Brain microvascular endothelial cell (primary cell): ENCODE results near the gene CSNK1G2.

Source experiments
- DNase-seq: peaks from one replicate; pipeline ENCODE4 v3.0.0-alpha.2; 2020
- H3K27ac ChIP-seq: fragments of 250-450 bp; sonication (Bioruptor Pico); 2 replicates; pipeline ENCODE4 v1.5.1; 2020; ENCODE audit warnings: mild to moderate bottlenecking, moderate library complexity
- H3K27me3 ChIP-seq: fragments of 250-450 bp; sonication (Bioruptor Pico); replicated peaks from 2 replicates; pipeline ENCODE4 v1.5.1; 2020; ENCODE audit warnings: mild to moderate bottlenecking
- H3K36me3 ChIP-seq: fragments of 250-450 bp; sonication (Bioruptor Pico); replicated peaks from 2 replicates; pipeline ENCODE4 v1.5.1; 2020; ENCODE audit warnings: mild to moderate bottlenecking
- H3K4me3 ChIP-seq: 2 replicates; pipeline ENCODE4 v1.5.1; 2011; ENCODE audit warnings: low read depth, mild to moderate bottlenecking, control low read depth, low read length, moderate library complexity
- in situ Hi-C: cut with HindIII; loops from 2 replicates; pipeline ENCODE4 v1.10.0; 2017; ENCODE audit warnings: low sequenced_read_pairs, low pct_ligation_motif_present
- TF ChIP-seq, protein P1 (sequence below): IDR thresholded peaks from 2 replicates; pipeline ENCODE4 v1.5.1; 2011; ENCODE audit warnings: low read depth, mild to moderate bottlenecking, moderate library complexity, low read length, control low read depth, inconsistent platforms; ENCODE audit errors: missing control alignments

The CSNK1G2 gene

DNA sequence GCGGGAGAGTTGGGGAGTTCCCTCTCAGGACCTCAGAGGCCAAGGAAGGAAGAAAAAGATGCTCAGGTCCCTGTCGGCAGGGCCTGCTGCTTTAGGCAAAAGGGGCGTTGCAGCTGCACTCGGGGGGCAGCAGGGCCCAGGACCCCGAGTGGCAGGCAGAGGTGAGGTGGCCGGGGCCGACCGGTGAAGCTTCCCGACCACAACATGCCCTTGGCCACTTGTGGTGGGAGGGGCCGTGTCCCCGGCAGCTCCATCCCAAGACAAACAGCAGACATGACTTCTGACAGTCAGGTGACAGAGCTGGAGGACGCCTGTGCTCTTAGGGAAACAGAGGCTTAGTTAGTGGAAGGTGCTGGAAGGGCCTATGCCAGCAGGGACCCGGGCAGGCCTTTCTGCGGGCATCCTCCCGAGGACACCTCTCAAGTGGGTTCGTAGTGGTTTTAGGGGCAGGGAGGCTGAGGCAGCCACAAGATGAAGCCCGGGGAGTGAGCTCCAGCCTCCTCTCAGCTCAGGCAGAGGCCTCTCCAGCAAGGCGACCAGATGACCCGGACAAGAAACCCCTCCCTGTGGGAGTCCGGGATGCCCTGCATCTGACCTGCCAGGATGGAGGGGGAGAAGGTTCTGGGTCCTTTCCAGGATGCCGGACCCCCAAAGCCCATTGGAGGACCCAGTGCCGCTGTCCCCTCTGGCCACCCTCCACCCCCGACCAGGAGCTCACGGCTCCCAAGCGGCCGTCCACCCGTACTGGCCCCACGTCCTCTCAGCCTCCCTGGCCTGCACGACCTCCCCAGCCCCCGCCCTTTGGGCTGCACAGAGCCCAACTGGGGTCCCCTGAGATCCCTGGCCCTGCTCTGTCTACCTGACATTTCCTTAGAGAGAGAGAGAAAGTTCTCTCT, 50.3 kb downstream of the CSNK1G2 start:
- TF ChIP-seq, protein P1, sequence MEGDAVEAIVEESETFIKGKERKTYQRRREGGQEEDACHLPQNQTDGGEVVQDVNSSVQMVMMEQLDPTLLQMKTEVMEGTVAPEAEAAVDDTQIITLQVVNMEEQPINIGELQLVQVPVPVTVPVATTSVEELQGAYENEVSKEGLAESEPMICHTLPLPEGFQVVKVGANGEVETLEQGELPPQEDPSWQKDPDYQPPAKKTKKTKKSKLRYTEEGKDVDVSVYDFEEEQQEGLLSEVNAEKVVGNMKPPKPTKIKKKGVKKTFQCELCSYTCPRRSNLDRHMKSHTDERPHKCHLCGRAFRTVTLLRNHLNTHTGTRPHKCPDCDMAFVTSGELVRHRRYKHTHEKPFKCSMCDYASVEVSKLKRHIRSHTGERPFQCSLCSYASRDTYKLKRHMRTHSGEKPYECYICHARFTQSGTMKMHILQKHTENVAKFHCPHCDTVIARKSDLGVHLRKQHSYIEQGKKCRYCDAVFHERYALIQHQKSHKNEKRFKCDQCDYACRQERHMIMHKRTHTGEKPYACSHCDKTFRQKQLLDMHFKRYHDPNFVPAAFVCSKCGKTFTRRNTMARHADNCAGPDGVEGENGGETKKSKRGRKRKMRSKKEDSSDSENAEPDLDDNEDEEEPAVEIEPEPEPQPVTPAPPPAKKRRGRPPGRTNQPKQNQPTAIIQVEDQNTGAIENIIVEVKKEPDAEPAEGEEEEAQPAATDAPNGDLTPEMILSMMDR, result no peak
- Histone ChIP-seq H3K36me3 (peaks cover 48% of the 10 kb centered on the region), H3K4me3 (no peak overlapping the region), H3K27me3 (no peaks in the 10 kb centered on the region), H3K27ac (no peak overlapping the region)
- DNase-seq, result no peak
- in situ Hi-C loops, result loop anchor here (5.0 kb wide), 1 partner anchor 54 kb away; no protein-coding TSS in a partner anchor

DNA sequence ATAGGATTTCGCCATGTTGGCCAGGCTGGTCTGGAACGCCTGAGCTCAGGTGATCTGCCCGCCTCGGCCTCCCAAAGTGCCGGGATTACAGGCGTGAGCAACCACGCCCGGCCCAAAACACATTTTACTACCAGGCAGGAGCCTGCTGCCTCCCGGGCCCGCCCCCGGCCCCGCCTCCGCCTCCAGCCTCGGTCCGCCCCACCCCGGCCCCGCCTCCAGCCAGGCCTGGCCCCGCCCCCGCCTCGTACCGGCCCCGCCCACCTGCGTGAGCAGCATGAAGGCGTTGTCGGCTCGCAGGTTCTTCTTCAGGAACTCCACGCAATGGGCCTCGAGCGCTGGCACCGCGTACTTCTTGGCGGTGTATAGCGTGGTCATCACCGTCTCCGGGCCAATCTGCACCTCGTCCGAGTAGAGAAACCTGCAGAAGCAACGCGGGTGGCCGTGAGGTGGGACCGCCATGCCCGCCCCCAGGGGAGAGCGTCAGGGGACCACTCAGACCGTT, 51.8 kb downstream of the CSNK1G2 start:
- TF ChIP-seq, protein P1, result no peak
- Histone ChIP-seq H3K36me3 (peaks cover 37% of the 10 kb centered on the region), H3K27ac (no peak overlapping the region), H3K4me3 (no peak overlapping the region), H3K27me3 (no peaks in the 10 kb centered on the region)
- no peak for DNase-seq
- in situ Hi-C loops, result loop anchor here (5.0 kb wide), 1 partner anchor 56 kb away; no protein-coding TSS in a partner anchor

DNA sequence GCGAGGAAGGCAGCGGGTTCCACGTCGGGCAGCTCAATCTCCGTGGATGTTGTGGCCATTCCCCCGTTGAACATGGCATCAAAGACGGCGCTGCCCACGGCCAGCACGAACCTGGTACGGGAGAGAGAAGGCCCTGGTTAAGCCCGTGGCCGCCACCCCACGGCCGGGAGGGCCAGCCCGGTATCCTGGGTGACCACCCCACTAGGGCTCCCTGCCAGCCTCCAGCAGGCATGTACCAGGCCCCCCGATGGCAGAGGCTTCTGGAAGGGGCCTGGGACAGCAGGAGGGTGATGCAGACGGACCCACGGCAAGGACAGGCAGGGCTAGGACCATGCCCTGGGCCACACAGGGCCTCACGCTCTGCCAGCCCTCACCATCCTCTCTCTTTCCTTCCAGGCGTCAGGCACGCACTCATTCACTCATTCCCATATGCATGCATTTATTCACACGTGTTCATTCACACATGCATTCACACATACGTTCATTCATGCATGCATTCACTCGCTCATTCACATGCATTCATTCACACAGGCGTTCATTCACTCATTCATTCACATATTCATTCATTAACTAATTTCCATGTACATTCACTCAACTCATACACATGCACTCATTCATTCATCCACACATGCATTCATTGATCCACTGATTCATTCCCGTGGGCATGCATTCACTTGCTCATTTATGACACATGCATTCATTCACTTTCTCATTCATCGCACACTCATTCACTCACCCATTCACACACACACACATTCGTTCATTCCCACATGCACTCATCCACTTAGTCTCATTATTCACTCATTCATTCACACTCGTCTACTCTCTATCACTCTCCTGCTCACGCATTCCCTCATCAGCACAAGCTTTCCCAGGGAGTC, 56.6 kb downstream of the CSNK1G2 start:
- Histone ChIP-seq H3K36me3 (peaks cover 19% of the 10 kb centered on the region), H3K27ac (no peak overlapping the region), H3K4me3 (no peak overlapping the region), H3K27me3 (no peaks in the 10 kb centered on the region)
- TF ChIP-seq, protein P1, result no peak
- DNase-seq, result no peak
- in situ Hi-C loops, result no loop called here

DNA sequence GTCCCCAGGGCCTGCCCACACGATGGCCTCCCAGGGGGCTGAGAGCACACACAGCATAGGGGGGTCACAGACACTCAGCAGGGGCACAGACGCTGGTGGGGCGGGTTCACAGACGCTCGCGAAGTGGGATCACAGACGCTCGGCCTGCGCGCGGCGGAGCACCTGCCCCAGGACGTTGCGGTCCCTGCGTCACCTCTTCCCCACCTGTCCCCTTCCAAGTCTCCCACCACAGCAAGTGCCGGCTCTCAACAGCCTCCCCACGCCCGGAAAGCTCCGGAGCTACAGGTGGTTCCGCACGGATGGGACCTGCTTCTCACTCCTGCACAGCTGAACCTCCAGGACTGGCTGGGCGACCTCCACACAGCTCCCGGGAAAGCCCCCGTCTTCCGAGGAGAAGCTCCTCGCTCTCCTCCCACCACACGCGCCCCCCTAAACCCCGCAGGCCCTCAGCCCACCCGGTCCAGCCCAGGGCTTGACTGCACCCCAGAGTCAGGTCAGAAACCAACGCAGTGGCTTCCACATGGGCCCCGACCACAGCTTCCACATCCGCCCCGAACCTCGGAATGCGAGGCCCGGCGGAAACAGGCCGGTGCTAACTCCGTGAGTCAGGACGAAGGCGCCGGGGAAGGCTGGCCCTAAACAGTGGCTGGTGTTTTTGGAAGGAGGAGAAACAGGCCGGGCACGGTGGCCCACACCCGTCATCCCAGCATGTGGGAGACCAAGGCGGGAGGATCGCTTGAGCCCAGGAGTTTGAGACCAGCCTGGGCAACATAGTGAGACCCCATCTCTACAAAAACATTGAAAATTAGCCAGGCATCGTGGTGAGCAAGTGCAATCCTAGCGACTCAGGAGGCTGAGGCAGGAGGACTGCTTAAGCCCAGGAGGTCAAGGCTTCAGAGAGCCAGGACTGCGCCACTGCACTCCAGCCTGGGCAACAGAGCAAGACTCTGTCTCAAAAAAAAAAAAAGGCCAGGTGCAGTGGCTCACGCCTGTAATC, 58.0 kb downstream of the CSNK1G2 start:
- Histone ChIP-seq H3K27me3 (no peaks in the 10 kb centered on the region), H3K27ac (no peak overlapping the region), H3K36me3 (peaks cover 17% of the 10 kb centered on the region), H3K4me3 (no peak overlapping the region)
- no peak for DNase-seq
- TF ChIP-seq, protein P1, result no peak
- in situ Hi-C loops, result no loop called here
